ENCODE data around the gene DDX56.
"Not testable (repeated sequence)": the region's sequence is repeated elsewhere in the genome, so short reads cannot be mapped to it uniquely, and the experiment has no call there.

Gene DDX56

DNA sequence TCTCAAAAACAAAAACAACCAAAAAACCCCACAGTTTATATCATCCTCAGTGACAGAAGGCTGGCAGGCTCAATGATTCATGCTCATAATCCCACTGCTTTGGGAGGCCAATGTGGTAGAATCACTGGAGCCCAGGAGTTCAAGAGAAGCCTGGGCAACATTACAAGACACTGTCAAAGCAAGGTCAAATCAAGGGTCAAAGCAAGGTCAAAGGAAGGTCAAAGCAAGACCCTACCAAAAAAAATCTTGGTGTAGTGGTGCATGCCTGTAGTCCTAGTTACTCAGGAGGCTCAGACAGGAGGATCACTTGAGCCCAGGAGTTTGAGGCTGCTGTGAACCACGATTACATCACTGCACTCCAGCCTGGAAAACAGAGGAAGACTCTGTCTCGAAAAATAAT, 18.4 kb downstream of the DDX56 start:
- H3K27ac ChIP-seq (ENCODE audit: low read length), result no peak overlapping the region
- no peaks in the 10 kb centered on the region for H3K36me3 ChIP-seq (replicated peaks; ENCODE audit: low read depth, low read length)

DNA sequence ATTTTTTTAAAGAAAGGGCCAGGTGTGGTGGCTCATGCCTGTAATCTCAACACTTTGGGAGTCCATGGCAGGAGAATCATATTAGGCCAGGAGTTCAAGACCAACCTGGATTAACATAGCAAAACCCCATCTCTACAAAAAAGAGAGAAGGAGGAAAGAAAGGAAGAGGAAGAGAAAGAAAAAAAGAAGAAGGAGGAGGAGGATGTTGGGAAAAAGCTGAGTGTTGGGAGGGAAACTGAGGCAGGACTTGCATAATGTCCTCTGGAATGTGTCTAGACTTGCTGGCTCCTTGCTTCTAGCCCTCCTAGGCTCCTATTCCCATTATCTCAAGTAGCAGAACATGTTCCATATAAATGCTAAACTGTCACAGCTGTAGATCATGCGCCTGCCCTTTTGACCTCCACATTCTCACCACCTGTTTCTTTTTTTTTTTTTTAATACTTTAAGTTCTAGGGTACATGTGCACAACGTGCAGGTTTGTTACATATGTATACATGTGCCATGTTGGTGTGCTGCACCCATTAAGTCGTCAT, 21.2 kb downstream of the DDX56 start:
- H3K27me3 ChIP-seq (ENCODE audit: low read depth, low read length), result peaks cover 28% of the 10 kb centered on the region
- not testable (repeated sequence) for H3K36me3 ChIP-seq (replicated peaks; ENCODE audit: low read depth, low read length); H3K9ac ChIP-seq (ENCODE audit: low read length); H3K4me2 ChIP-seq (ENCODE audit: low read length); H3K79me2 ChIP-seq (ENCODE audit: low read length); H3K4me1 ChIP-seq (ENCODE audit: low read length); H3K27ac ChIP-seq (ENCODE audit: low read length); H4K20me1 ChIP-seq (ENCODE audit: insufficient read depth, low read length); H3K4me3 ChIP-seq (ENCODE audit: low read length); H3K9me3 ChIP-seq (ENCODE audit: insufficient read depth, low read length); H2AFZ ChIP-seq (ENCODE audit: low read depth, low read length)

More for the DNA sequence above, 18.4 kb downstream of the DDX56 start:
- H3K9me3 ChIP-seq (ENCODE audit: insufficient read depth, low read length), result no peaks in the 10 kb centered on the region
- TF ChIP-seq EZH2phosphoT487 (IDR thresholded peaks at IDR 0.05; ENCODE audit: low read depth), result no peak
- TF ChIP-seq, protein P1, sequence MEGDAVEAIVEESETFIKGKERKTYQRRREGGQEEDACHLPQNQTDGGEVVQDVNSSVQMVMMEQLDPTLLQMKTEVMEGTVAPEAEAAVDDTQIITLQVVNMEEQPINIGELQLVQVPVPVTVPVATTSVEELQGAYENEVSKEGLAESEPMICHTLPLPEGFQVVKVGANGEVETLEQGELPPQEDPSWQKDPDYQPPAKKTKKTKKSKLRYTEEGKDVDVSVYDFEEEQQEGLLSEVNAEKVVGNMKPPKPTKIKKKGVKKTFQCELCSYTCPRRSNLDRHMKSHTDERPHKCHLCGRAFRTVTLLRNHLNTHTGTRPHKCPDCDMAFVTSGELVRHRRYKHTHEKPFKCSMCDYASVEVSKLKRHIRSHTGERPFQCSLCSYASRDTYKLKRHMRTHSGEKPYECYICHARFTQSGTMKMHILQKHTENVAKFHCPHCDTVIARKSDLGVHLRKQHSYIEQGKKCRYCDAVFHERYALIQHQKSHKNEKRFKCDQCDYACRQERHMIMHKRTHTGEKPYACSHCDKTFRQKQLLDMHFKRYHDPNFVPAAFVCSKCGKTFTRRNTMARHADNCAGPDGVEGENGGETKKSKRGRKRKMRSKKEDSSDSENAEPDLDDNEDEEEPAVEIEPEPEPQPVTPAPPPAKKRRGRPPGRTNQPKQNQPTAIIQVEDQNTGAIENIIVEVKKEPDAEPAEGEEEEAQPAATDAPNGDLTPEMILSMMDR (IDR thresholded peaks at IDR 0.05; ENCODE audit: low read depth, low read length), result no peak
- H3K4me3 ChIP-seq (ENCODE audit: low read length), result no peak overlapping the region
- H4K20me1 ChIP-seq (ENCODE audit: insufficient read depth, low read length), result no peaks in the 10 kb centered on the region
- no peaks in the 10 kb centered on the region for H3K79me2 ChIP-seq (ENCODE audit: low read length)
- no peak overlapping the region for H3K4me2 ChIP-seq (ENCODE audit: low read length)
- H3K4me1 ChIP-seq (ENCODE audit: low read length), result no peaks in the 10 kb centered on the region
- H3K27me3 ChIP-seq (ENCODE audit: low read depth, low read length), result peaks cover 4% of the 10 kb centered on the region; the same call in 1 of the 2 replicates
- H3K9ac ChIP-seq (ENCODE audit: low read length), result no peak overlapping the region
- no peak overlapping the region for H2AFZ ChIP-seq (ENCODE audit: low read depth, low read length)

DNA sequence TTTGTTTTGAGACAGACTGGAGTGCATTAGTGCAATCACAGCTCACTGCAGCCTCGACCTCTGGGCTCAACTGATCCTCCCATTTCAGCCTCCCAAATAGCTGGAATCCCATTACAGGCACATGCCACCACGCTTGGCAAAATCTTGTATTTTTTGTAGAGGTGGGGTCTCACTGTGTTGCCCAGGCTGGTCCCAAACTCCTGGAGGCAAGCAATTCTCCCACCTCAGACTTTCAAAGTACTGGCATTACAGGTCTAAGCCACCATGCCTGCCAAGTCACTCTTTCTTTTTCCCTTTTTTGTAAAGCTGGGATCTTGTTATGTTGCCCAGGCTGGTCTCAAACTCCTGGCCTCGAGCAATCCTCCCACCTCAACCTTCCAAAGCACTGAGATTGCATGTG, 24.3 kb downstream of the DDX56 start:
- Histone ChIP-seq H3K27me3 (ENCODE audit: low read depth, low read length) (peaks cover 28% of the 10 kb centered on the region), H3K4me1 (ENCODE audit: low read length) (no peaks in the 10 kb centered on the region), H3K4me3 (ENCODE audit: low read length) (no peak overlapping the region), H3K9me3 (ENCODE audit: insufficient read depth, low read length) (no peaks in the 10 kb centered on the region), H3K27ac (ENCODE audit: low read length) (no peak overlapping the region), H3K4me2 (ENCODE audit: low read length) (no peak overlapping the region), H3K36me3 (replicated peaks; ENCODE audit: low read depth, low read length) (no peaks in the 10 kb centered on the region), H2AFZ (ENCODE audit: low read depth, low read length) (no peak overlapping the region), H3K9ac (ENCODE audit: low read length) (no peak overlapping the region), H4K20me1 (ENCODE audit: insufficient read depth, low read length) (no peaks in the 10 kb centered on the region), H3K79me2 (ENCODE audit: low read length) (no peaks in the 10 kb centered on the region)
- TF ChIP-seq, protein P1 (IDR thresholded peaks at IDR 0.05; ENCODE audit: low read depth, low read length), result no peak
- no peak for TF ChIP-seq EZH2phosphoT487 (IDR thresholded peaks at IDR 0.05; ENCODE audit: low read depth)

DNA sequence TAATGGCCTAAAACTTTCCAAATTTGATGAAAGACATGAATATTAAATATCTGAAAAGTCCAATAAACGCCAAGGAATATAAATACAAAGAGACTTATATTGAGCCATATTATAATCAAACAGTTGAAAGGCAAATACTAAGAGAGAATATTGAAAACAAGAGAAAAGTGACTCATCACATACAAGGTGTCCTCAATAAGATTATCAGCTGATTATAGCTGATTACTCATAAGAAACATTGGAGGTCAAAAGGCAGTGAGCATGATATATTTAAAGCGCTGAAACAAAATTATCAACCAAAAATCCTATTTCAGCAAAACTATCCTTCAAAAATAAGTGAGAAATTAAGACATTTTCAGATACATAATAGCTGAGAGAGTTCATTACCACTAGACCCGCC, 24.8 kb downstream of the DDX56 start:
- Histone ChIP-seq H3K9me3 (ENCODE audit: insufficient read depth, low read length) (no peaks in the 10 kb centered on the region), H3K4me2 (ENCODE audit: low read length) (no peak overlapping the region)

More for the DNA sequence above, 24.8 kb downstream of the DDX56 start:
- peaks cover 28% of the 10 kb centered on the region for H3K27me3 ChIP-seq (ENCODE audit: low read depth, low read length)
- H4K20me1 ChIP-seq (ENCODE audit: insufficient read depth, low read length), result no peaks in the 10 kb centered on the region
- H3K9ac ChIP-seq (ENCODE audit: low read length), result no peak overlapping the region
- H3K4me3 ChIP-seq (ENCODE audit: low read length), result no peak overlapping the region
- no peaks in the 10 kb centered on the region for H3K4me1 ChIP-seq (ENCODE audit: low read length)
- H2AFZ ChIP-seq (ENCODE audit: low read depth, low read length), result no peak overlapping the region
- no peaks in the 10 kb centered on the region for H3K79me2 ChIP-seq (ENCODE audit: low read length)
- no peak overlapping the region for H3K27ac ChIP-seq (ENCODE audit: low read length)
- H3K36me3 ChIP-seq (replicated peaks; ENCODE audit: low read depth, low read length), result no peaks in the 10 kb centered on the region
- no peak for TF ChIP-seq EZH2phosphoT487 (IDR thresholded peaks at IDR 0.05; ENCODE audit: low read depth)
- TF ChIP-seq, protein P1 (IDR thresholded peaks at IDR 0.05; ENCODE audit: low read depth, low read length), result no peak
